Stimulated activated naive B cell treated with anti-CD40 and anti-IgM and Interleukin-4, amounts not matched to agents 10 μg/mL and 1 μg/mL and 100 μg/mL, for 72 hours (primary cell): ENCODE measurements around the gene ARHGAP18.

ENCODE experiments used
- ATAC-seq, 2 donors: fragments of 150-1000 bp; cut with Tn5 transposase; replicated peaks; 2 replicates each; pipeline ENCODE4 v1.10.0; 2021; ENCODE audit warnings: moderate library complexity in 1 of 2
- DNase-seq: peaks from one replicate; pipeline ENCODE4 v3.0.0; 2021
- H3K27ac Mint-ChIP-seq: one replicate; pipeline ENCODE4 v1.8.0; 2022; ENCODE audit warnings: mild to moderate bottlenecking, mixed read lengths
- H3K27me3 Mint-ChIP-seq, 2 donors: one replicate each; pipeline ENCODE4 v1.8.0; 2022; ENCODE audit warnings: mixed read lengths in 2 of 2
- H3K36me3 Mint-ChIP-seq, 2 donors: one replicate each; pipeline ENCODE4 v1.8.0; 2022; ENCODE audit warnings: mixed read lengths in 2 of 2, mild to moderate bottlenecking in 1 of 2
- H3K4me1 Mint-ChIP-seq, 2 donors: one replicate each; pipeline ENCODE4 v1.8.0; 2022; ENCODE audit warnings: mixed read lengths in 2 of 2, mild to moderate bottlenecking in 1 of 2
- H3K4me3 Mint-ChIP-seq, 2 donors: one replicate each; pipeline ENCODE4 v1.8.0; 2022; ENCODE audit warnings: mild to moderate bottlenecking in 2 of 2, mixed read lengths in 2 of 2, moderate library complexity in 1 of 2
- H3K9me3 Mint-ChIP-seq, 2 donors: one replicate each; pipeline ENCODE4 v1.8.0; 2022; ENCODE audit warnings: mixed read lengths in 2 of 2, mild to moderate bottlenecking in 1 of 2

ARHGAP18 gene

DNA sequence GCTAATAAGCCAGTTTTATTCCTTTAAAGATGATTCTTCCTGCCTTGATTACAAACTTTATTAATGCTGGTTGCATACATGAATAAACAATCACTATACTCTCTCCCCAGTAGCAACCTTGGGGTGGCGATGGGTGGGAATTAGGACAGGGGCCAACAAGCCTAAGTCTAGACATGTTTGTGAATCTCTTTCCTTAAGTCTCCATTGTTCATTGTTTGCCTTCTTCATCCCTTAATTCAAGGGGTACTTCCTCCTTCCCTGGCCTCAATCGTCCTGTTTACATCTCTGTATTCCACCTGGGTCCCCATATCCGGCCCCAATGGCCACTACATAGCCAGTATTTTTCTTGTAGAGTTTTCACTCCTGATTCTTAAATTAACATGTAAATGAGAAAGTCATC lies 66.0 kb downstream of the ARHGAP18 start:
- H3K27me3 Mint-ChIP-seq, result no peaks in the 10 kb centered on the region
- DNase-seq, result no peak
- H3K9me3 Mint-ChIP-seq, result no peaks in the 10 kb centered on the region
- H3K4me3 Mint-ChIP-seq, result no peak overlapping the region
- no peaks in the 10 kb centered on the region for H3K4me1 Mint-ChIP-seq
- H3K27ac Mint-ChIP-seq, result no peak overlapping the region
- ATAC-seq, result no peak
- peaks cover 0 to 6% of the 10 kb centered on the region in 2 donors for H3K36me3 Mint-ChIP-seq

GRCh38 chr6:129643176-129643575 lies 66.8 kb downstream of the ARHGAP18 start:
- DNase-seq, result no peak
- no peaks in the 10 kb centered on the region for H3K4me1 Mint-ChIP-seq
- no peak overlapping the region for H3K4me3 Mint-ChIP-seq

GRCh38 chr6:129642322-129642721 lies 67.7 kb downstream of the ARHGAP18 start:
- Mint-ChIP-seq H3K36me3 (peaks cover 5 to 15% of the 10 kb centered on the region in 2 donors), H3K4me3 (no peak overlapping the region), H3K4me1 (no peaks in the 10 kb centered on the region), H3K9me3 (no peaks in the 10 kb centered on the region), H3K27ac (no peak overlapping the region), H3K27me3 (no peaks in the 10 kb centered on the region)
- DNase-seq, result no peak
- ATAC-seq, result no peak

More at GRCh38 chr6:129643176-129643575, 66.8 kb downstream of the ARHGAP18 start:
- ATAC-seq, result no peak
- H3K27ac Mint-ChIP-seq, result no peak overlapping the region
- no peaks in the 10 kb centered on the region for H3K9me3 Mint-ChIP-seq
- peaks cover 0 to 10% of the 10 kb centered on the region in 2 donors for H3K36me3 Mint-ChIP-seq
- H3K27me3 Mint-ChIP-seq, result no peaks in the 10 kb centered on the region

- no peaks in the 10 kb centered on the region for H3K9me3 Mint-ChIP-seq
- no peak for DNase-seq
- no peaks in the 10 kb centered on the region for H3K4me1 Mint-ChIP-seq
- no peak for ATAC-seq
- peaks cover 8 to 17% of the 10 kb centered on the region in 2 donors for H3K36me3 Mint-ChIP-seq
- no peak overlapping the region for H3K27ac Mint-ChIP-seq
- no peak overlapping the region for H3K4me3 Mint-ChIP-seq
- no peaks in the 10 kb centered on the region for H3K27me3 Mint-ChIP-seq
These were observed 68.6 kb downstream of the ARHGAP18 start for GRCh38 chr6:129641344-129641743.

GRCh38 chr6:129638686-129639085 lies 71.3 kb downstream of the ARHGAP18 start:
- Mint-ChIP-seq H3K4me1 (no peaks in the 10 kb centered on the region), H3K4me3 (no peak overlapping the region), H3K27me3 (no peaks in the 10 kb centered on the region), H3K36me3 (peaks cover 11 to 22% of the 10 kb centered on the region in 2 donors), H3K9me3 (no peaks in the 10 kb centered on the region), H3K27ac (no peak overlapping the region)
- ATAC-seq, result no peak
- DNase-seq, result no peak

GRCh38 chr6:129638055-129638684 lies 71.8 kb downstream of the ARHGAP18 start:
- ATAC-seq (no peak), DNase-seq (no peak)
- Mint-ChIP-seq H3K4me3 (no peak overlapping the region), H3K27ac (no peak overlapping the region), H3K9me3 (no peaks in the 10 kb centered on the region), H3K4me1 (no peaks in the 10 kb centered on the region), H3K36me3 (peaks cover 11 to 22% of the 10 kb centered on the region in 2 donors), H3K27me3 (no peaks in the 10 kb centered on the region)

DNA sequence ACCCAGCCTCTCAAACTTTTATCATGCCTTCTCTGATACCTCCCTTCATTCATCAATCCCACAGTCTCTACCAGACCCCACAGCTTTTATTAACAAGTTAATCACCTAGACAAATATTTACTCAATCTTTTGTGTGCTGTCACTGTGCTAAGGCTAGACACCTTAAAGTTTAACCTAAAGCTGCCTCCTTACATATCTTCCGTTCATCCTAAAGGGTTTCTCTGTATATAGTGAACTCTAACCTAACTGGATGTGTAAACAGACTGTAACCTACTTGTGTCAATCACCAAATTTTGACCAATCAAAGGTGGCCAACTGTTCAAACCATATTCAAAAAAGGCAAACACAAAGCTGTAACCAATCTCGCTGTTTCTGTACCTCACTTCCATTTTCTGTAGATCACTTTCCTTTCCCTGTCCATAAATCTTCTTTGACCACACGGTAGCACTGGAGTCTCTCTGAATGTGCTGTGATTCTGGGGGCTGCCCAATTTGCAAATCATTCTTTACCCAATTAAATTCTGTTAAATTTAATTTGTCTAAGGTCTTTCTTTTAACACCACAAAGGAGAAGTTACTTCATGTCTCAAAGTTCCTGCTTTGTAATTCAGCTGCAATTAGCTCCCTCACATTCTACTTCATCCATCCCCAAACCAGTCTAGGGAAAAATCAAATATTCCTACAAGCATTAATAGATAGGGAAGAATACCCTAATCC lies 72.5 kb downstream of the ARHGAP18 start:
- DNase-seq, result no peak
- H3K27me3 Mint-ChIP-seq, result no peaks in the 10 kb centered on the region
- peaks cover 11 to 22% of the 10 kb centered on the region in 2 donors for H3K36me3 Mint-ChIP-seq
- H3K27ac Mint-ChIP-seq, result no peak overlapping the region
- H3K4me3 Mint-ChIP-seq, result no peak overlapping the region
- H3K9me3 Mint-ChIP-seq, result no peaks in the 10 kb centered on the region
- H3K4me1 Mint-ChIP-seq, result no peaks in the 10 kb centered on the region
- no peak for ATAC-seq

- Mint-ChIP-seq H3K9me3 (no peaks in the 10 kb centered on the region), H3K4me1 (no peaks in the 10 kb centered on the region), H3K4me3 (no peak overlapping the region), H3K36me3 (peaks cover 11 to 19% of the 10 kb centered on the region in 2 donors), H3K27me3 (no peaks in the 10 kb centered on the region), H3K27ac (no peak overlapping the region)
- ATAC-seq, result no peak
- no peak for DNase-seq
These were observed 74.4 kb downstream of the ARHGAP18 start for GRCh38 chr6:129635396-129636130.

GRCh38 chr6:129634411-129635230 lies 75.4 kb downstream of the ARHGAP18 start:
- H3K9me3 Mint-ChIP-seq, result no peaks in the 10 kb centered on the region
- DNase-seq (no peak), ATAC-seq (no peak)
- H3K27me3 Mint-ChIP-seq, result no peaks in the 10 kb centered on the region
- H3K4me1 Mint-ChIP-seq, result no peaks in the 10 kb centered on the region
- H3K36me3 Mint-ChIP-seq, result peaks cover 11 to 19% of the 10 kb centered on the region in 2 donors
- H3K27ac Mint-ChIP-seq, result no peak overlapping the region
- no peak overlapping the region for H3K4me3 Mint-ChIP-seq

- Mint-ChIP-seq H3K36me3 (peaks cover 13 to 20% of the 10 kb centered on the region in 2 donors), H3K27ac (no peak overlapping the region), H3K4me3 (no peak overlapping the region), H3K9me3 (no peaks in the 10 kb centered on the region), H3K27me3 (no peaks in the 10 kb centered on the region), H3K4me1 (no peaks in the 10 kb centered on the region)
- ATAC-seq, result no peak
- DNase-seq, result no peak
These were observed 76.4 kb downstream of the ARHGAP18 start for GRCh38 chr6:129633529-129633928.

- ATAC-seq, result no peak
- Mint-ChIP-seq H3K4me1 (peaks cover 0 to 2% of the 10 kb centered on the region in 2 donors), H3K27ac (no peak overlapping the region), H3K36me3 (peaks cover 12 to 16% of the 10 kb centered on the region in 2 donors), H3K4me3 (no peak overlapping the region), H3K27me3 (no peaks in the 10 kb centered on the region), H3K9me3 (no peaks in the 10 kb centered on the region)
- no peak for DNase-seq
These were observed 77.8 kb downstream of the ARHGAP18 start for GRCh38 chr6:129632172-129632613.

GRCh38 chr6:129631070-129631469 lies 78.9 kb downstream of the ARHGAP18 start:
- Mint-ChIP-seq H3K4me3 (no peak overlapping the region), H3K9me3 (no peaks in the 10 kb centered on the region), H3K36me3 (peaks cover 10 to 15% of the 10 kb centered on the region in 2 donors), H3K27ac (no peak overlapping the region), H3K4me1 (peaks cover 0 to 3% of the 10 kb centered on the region in 2 donors), H3K27me3 (no peaks in the 10 kb centered on the region)
- DNase-seq (no peak), ATAC-seq (no peak)

DNA sequence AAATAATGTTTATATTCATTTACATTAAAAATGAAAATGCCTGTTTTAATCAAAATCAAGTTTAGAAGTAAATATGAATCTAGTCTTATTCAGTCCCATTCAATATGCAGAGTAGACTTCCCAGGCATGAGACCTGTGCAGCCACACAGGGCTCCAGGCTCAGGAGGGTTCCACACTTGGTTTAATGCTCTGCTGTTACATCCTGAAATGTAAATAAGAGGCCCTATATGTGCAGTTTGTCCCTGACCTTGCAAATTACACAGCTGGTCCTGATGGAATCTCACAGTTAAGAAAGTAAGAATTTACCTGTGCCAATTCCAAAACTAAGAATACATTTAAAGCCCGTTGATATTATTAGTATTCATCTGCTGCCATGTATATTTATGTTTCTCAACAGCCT lies 79.4 kb downstream of the ARHGAP18 start:
- Mint-ChIP-seq H3K9me3 (no peaks in the 10 kb centered on the region), H3K27me3 (no peaks in the 10 kb centered on the region), H3K4me3 (no peak overlapping the region), H3K27ac (no peak overlapping the region), H3K36me3 (peaks cover 10 to 15% of the 10 kb centered on the region in 2 donors), H3K4me1 (peaks cover 0 to 3% of the 10 kb centered on the region in 2 donors)
- ATAC-seq, result no peak
- no peak for DNase-seq
